ENCODE data around the gene CCL13. TPM values are rescaled to one million over a fixed set of nuclear protein-coding genes. Genes with fewer than 3 reads are reported as not detected.

The CCL13 gene
- polyA plus RNA-seq, 1 experiment = 0.22 TPM

GRCh38 chr17:34401165-34401564, 44.9 kb downstream of the CCL13 start:
- CTCF ChIA-PET = interaction anchor here (2.8 kb wide), 1 partner anchor 19 kb away, joined by 13 read pairs; no protein-coding TSS in a partner anchor
- Histone ChIP-seq H3K36me3 (ENCODE audit: control insufficient read depth, insufficient read depth, low read length) (no peaks in the 10 kb centered on the region), H3K4me3 (ENCODE audit: low read depth, low read length) (no peak overlapping the region), H3K27me3 (ENCODE audit: control insufficient read depth, insufficient read depth, low read length) (peaks cover 1% of the 10 kb centered on the region; the same call in 1 of the 2 replicates)
- POLR2A ChIA-PET = no interaction called here
- DNase-seq (ENCODE audit: low read depth) = no peak
- TF ChIP-seq CTCF (IDR thresholded peaks at IDR 0.05; ENCODE audit: insufficient read depth, low read depth, low read length) = no peak

- Histone ChIP-seq H3K4me3 (ENCODE audit: low read depth, low read length) (no peak overlapping the region), H3K27me3 (ENCODE audit: control insufficient read depth, insufficient read depth, low read length) (peaks cover 1% of the 10 kb centered on the region; the same call in 1 of the 2 replicates), H3K36me3 (ENCODE audit: control insufficient read depth, insufficient read depth, low read length) (no peaks in the 10 kb centered on the region)
- TF ChIP-seq CTCF (IDR thresholded peaks at IDR 0.05; ENCODE audit: insufficient read depth, low read depth, low read length) = no peak
- no peak for DNase-seq (ENCODE audit: low read depth)
- ChIA-PET POLR2A (no interaction called here), CTCF (no interaction called here)
Measured at GRCh38 chr17:34403006-34403405, 46.7 kb downstream of the CCL13 start.

- peaks cover under 1% of the 10 kb centered on the region; the same call in 1 of the 2 replicates for H3K27me3 ChIP-seq (ENCODE audit: control insufficient read depth, insufficient read depth, low read length)
- no peak for TF ChIP-seq CTCF (IDR thresholded peaks at IDR 0.05; ENCODE audit: insufficient read depth, low read depth, low read length)
- ChIA-PET CTCF (interaction anchor here (1.1 kb wide), 1 partner anchor 19 kb away, joined by 5 read pairs; no protein-coding TSS in a partner anchor), POLR2A (no interaction called here)
- DNase-seq (ENCODE audit: low read depth) = no peak
- H3K4me3 ChIP-seq (ENCODE audit: low read depth, low read length) = no peak overlapping the region
- no peaks in the 10 kb centered on the region for H3K36me3 ChIP-seq (ENCODE audit: control insufficient read depth, insufficient read depth, low read length)
Measured at GRCh38 chr17:34406226-34406625, 49.9 kb downstream of the CCL13 start.

Other genes starting within 250 kb of the CCL13 start
- 303 and 386 TPM in 2 replicates for gene CCL2, start 101.2 kb upstream of the CCL13 start, polyA plus RNA-seq (2011; rRNA removed)
- gene CCL7, start 86.3 kb upstream of the CCL13 start, polyA plus RNA-seq (2011; rRNA removed) = 0.87 and 1.1 TPM in 2 replicates
- gene CCL11, start 70.7 kb upstream of the CCL13 start, polyA plus RNA-seq (2011; rRNA removed) = 0.55 and 0.70 TPM in 2 replicates
- 0.10 and 0.11 TPM in 2 replicates for gene CCL8, start 37.0 kb upstream of the CCL13 start, polyA plus RNA-seq (2011; rRNA removed)
- gene CCL1, start 6.8 kb downstream of the CCL13 start, polyA plus RNA-seq (2011; rRNA removed) = not detected in 2 replicates
- gene TMEM132E, start 223.1 kb downstream of the CCL13 start, polyA plus RNA-seq (2011; rRNA removed) = not detected in 2 replicates